H7 (cell line): ENCODE results near the gene HSP90B1. TPM values are rescaled to one million over a fixed set of nuclear protein-coding genes. Genes with fewer than 3 reads are reported as not detected.

ENCODE experiments used
- DNase-seq: peaks from one replicate; pipeline ENCODE4 v3.0.0; 2012
- H3K27me3 ChIP-seq: 2 replicates; pipeline ENCODE4 v1.6.0; 2011; ENCODE audit warnings: mild to moderate bottlenecking, low read length; ENCODE audit not compliant: control insufficient read depth, insufficient read depth
- H3K36me3 ChIP-seq: replicated peaks from 2 replicates; pipeline ENCODE4 v1.5.1; 2011; ENCODE audit warnings: low read length; ENCODE audit not compliant: control insufficient read depth, insufficient read depth
- H3K4me3 ChIP-seq: 2 replicates; pipeline ENCODE4 v1.5.1; 2011; ENCODE audit warnings: low read depth, mild to moderate bottlenecking, control low read depth, low read length, moderate library complexity; ENCODE audit not compliant: insufficient read depth
- total RNA-seq: library from RNA; depleted of rRNA; stranded (reverse); fragments of >200 nt; shearing (Covaris generic); gene quantifications from 2 replicates; pipeline ENCODE4 v1.2.3, GENCODE V29; 2014; rRNA removed

The HSP90B1 gene
- total RNA-seq, 1 experiment from 2014 or later = 602 TPM

GRCh38 chr12:103975368-103975767 is 45.2 kb downstream of the HSP90B1 start:
- Histone ChIP-seq H3K36me3 (peaks cover 10% of the 10 kb centered on the region), H3K4me3 (no peak overlapping the region), H3K27me3 (no peaks in the 10 kb centered on the region)
- no peak for DNase-seq

- Histone ChIP-seq H3K4me3 (no peak overlapping the region), H3K27me3 (no peaks in the 10 kb centered on the region), H3K36me3 (peaks cover 23% of the 10 kb centered on the region)
- no peak for DNase-seq
Measured at GRCh38 chr12:103978384-103978982, 48.3 kb downstream of the HSP90B1 start.

GRCh38 chr12:103986829-103987228 is 56.6 kb downstream of the HSP90B1 start:
- no peak overlapping the region for H3K4me3 ChIP-seq
- DNase-seq = no peak
- H3K36me3 ChIP-seq = peaks cover 25% of the 10 kb centered on the region
- H3K27me3 ChIP-seq = no peaks in the 10 kb centered on the region

GRCh38 chr12:103994235-103994634 is 64.0 kb downstream of the HSP90B1 start:
- H3K27me3 ChIP-seq = no peaks in the 10 kb centered on the region
- no peak for DNase-seq
- no peak overlapping the region for H3K4me3 ChIP-seq

GRCh38 chr12:103996595-103996994 is 66.4 kb downstream of the HSP90B1 start:
- Histone ChIP-seq H3K27me3 (no peaks in the 10 kb centered on the region), H3K36me3 (no peaks in the 10 kb centered on the region), H3K4me3 (no peak overlapping the region)
- no peak for DNase-seq

More at GRCh38 chr12:103994235-103994634, 64.0 kb downstream of the HSP90B1 start:
- peaks cover under 1% of the 10 kb centered on the region; the same call in 1 of the 2 replicates for H3K36me3 ChIP-seq

GRCh38 chr12:103997286-103997900 is 67.2 kb downstream of the HSP90B1 start:
- Histone ChIP-seq H3K27me3 (no peaks in the 10 kb centered on the region), H3K36me3 (no peaks in the 10 kb centered on the region), H3K4me3 (no peak overlapping the region)
- no peak for DNase-seq

Other genes with a start within 250 kb of the HSP90B1 start
- 6.3 and 11.0 TPM in 2 replicates for gene NT5DC3, start 89.2 kb upstream of the HSP90B1 start, total RNA-seq
- 41.2 and 41.4 TPM in 2 replicates for gene TDG, start 35.5 kb downstream of the HSP90B1 start, total RNA-seq
- gene GLT8D2, start 119.8 kb downstream of the HSP90B1 start, total RNA-seq = 1.1 and 1.7 TPM in 2 replicates
- gene HCFC2, start 134.1 kb downstream of the HSP90B1 start, total RNA-seq = 1.5 and 1.8 TPM in 2 replicates
- gene NFYB, start 207.8 kb downstream of the HSP90B1 start, total RNA-seq = 22.5 and 35.2 TPM in 2 replicates